ENCODE data around the gene CAMTA1.

The CAMTA1 gene

DNA sequence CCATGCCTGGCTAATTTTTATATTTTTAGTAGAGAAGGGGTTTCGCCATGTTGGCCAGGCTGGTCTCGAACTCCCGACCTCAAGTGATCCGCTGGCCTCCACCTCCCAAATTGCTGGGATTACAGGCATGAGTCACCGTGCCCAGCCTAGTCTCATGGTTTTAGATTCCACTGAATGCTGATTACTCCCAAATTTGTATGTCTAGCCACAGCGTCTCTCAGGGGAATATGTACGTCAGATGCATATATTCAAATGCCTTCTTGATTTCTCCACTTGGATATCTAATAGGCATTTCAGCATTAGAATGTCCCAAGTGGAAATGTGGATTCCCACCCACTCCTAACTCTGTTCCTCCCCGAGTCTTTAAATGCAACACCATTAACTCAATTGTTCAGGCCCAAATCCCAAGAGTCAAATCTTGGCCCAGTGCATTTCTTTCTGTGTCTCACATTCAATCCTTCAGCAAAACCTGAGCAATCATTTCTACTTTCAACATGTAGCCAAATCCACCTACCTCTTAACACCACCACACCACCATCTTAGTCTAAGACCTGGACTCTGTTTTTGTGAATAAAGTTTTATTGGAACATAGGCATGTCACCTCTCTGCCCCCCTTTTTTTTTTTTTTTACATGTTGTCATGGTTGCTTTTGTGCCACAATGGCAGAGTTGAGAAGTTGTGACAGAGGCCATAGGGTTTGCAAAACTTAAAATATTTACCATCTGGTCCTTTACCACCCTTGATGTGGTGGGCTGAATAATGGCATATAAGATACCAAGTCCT is 9.8 kb upstream of the CAMTA1 start:
- Histone ChIP-seq H3K36me3 (replicated peaks; ENCODE audit: insufficient read depth, low read length) (no peaks in the 10 kb centered on the region), H3K27me3 (replicated peaks; ENCODE audit: insufficient read depth, low read length) (peaks cover 43% of the 10 kb centered on the region), H3K9me2 (replicated peaks; ENCODE audit: insufficient read depth, low read length) (no peaks in the 10 kb centered on the region), H3K79me2 (ENCODE audit: low read length) (no peaks in the 10 kb centered on the region), H3K4me1 (ENCODE audit: low read length) (peaks cover 3% of the 10 kb centered on the region; the same call in 1 of the 2 replicates), H3K9ac (ENCODE audit: low read length) (no peak overlapping the region), H3K4me3 (ENCODE audit: low read length) (no peak overlapping the region), H3F3A (ENCODE audit: insufficient read depth, low read length) (no peaks in the 10 kb centered on the region), H3K9me3 (replicated peaks; ENCODE audit: insufficient read depth, low read length) (no peaks in the 10 kb centered on the region), H3K27ac (ENCODE audit: low read length) (no peak overlapping the region), H4K20me1 (ENCODE audit: insufficient read depth, low read length) (no peaks in the 10 kb centered on the region), H3K4me2 (ENCODE audit: low read depth, low read length) (no peak overlapping the region), H2AFZ (ENCODE audit: low read length) (no peak overlapping the region)
- no peak for DNase-seq
- TF ChIP-seq EZH2 (optimal IDR thresholded peaks at IDR 0.05; ENCODE audit: low read depth, low read length) (no peak), CTCF (IDR thresholded peaks at IDR 0.05; ENCODE audit: low read length) (no peak), EZH2phosphoT487 (IDR thresholded peaks at IDR 0.05; ENCODE audit: low read length) (no peak)

- Histone ChIP-seq H3K27ac (ENCODE audit: low read length) (no peak overlapping the region), H3K4me3 (ENCODE audit: low read length) (no peak overlapping the region), H3K79me2 (ENCODE audit: low read length) (no peaks in the 10 kb centered on the region), H4K20me1 (ENCODE audit: insufficient read depth, low read length) (no peaks in the 10 kb centered on the region), H3K9ac (ENCODE audit: low read length) (no peak overlapping the region), H2AFZ (ENCODE audit: low read length) (no peak overlapping the region), H3K9me2 (replicated peaks; ENCODE audit: insufficient read depth, low read length) (no peaks in the 10 kb centered on the region), H3K4me2 (ENCODE audit: low read depth, low read length) (no peak overlapping the region), H3K4me1 (ENCODE audit: low read length) (peaks cover 3% of the 10 kb centered on the region; the same call in 1 of the 2 replicates), H3F3A (ENCODE audit: insufficient read depth, low read length) (no peaks in the 10 kb centered on the region), H3K27me3 (replicated peaks; ENCODE audit: insufficient read depth, low read length) (peaks cover 34% of the 10 kb centered on the region), H3K36me3 (replicated peaks; ENCODE audit: insufficient read depth, low read length) (no peaks in the 10 kb centered on the region), H3K9me3 (replicated peaks; ENCODE audit: insufficient read depth, low read length) (no peaks in the 10 kb centered on the region)
- no peak for DNase-seq
- TF ChIP-seq CTCF (IDR thresholded peaks at IDR 0.05; ENCODE audit: low read length): no peak
- TF ChIP-seq EZH2phosphoT487 (IDR thresholded peaks at IDR 0.05; ENCODE audit: low read length): no peak
- no peak for TF ChIP-seq EZH2 (optimal IDR thresholded peaks at IDR 0.05; ENCODE audit: low read depth, low read length)
Measured at GRCh38 chr1:6776389-6776788, 8.9 kb upstream of the CAMTA1 start.

- H3K9ac ChIP-seq (ENCODE audit: low read length): no peak overlapping the region
- no peaks in the 10 kb centered on the region for H3K9me3 ChIP-seq (replicated peaks; ENCODE audit: insufficient read depth, low read length)
- no peak for DNase-seq
- no peaks in the 10 kb centered on the region for H3K79me2 ChIP-seq (ENCODE audit: low read length)
- H3K9me2 ChIP-seq (replicated peaks; ENCODE audit: insufficient read depth, low read length): no peaks in the 10 kb centered on the region
- peaks cover 29% of the 10 kb centered on the region for H3K27me3 ChIP-seq (replicated peaks; ENCODE audit: insufficient read depth, low read length)
- no peak overlapping the region for H3K27ac ChIP-seq (ENCODE audit: low read length)
- H3K4me2 ChIP-seq (ENCODE audit: low read depth, low read length): no peak overlapping the region
- TF ChIP-seq CTCF (IDR thresholded peaks at IDR 0.05; ENCODE audit: low read length) (no peak), EZH2 (optimal IDR thresholded peaks at IDR 0.05; ENCODE audit: low read depth, low read length) (no peak)
- no peaks in the 10 kb centered on the region for H3K36me3 ChIP-seq (replicated peaks; ENCODE audit: insufficient read depth, low read length)
- H3K4me1 ChIP-seq (ENCODE audit: low read length): peaks cover 3% of the 10 kb centered on the region; the same call in 1 of the 2 replicates
- H2AFZ ChIP-seq (ENCODE audit: low read length): no peak overlapping the region
- H3K4me3 ChIP-seq (ENCODE audit: low read length): no peak overlapping the region
- no peaks in the 10 kb centered on the region for H3F3A ChIP-seq (ENCODE audit: insufficient read depth, low read length)
- no peaks in the 10 kb centered on the region for H4K20me1 ChIP-seq (ENCODE audit: insufficient read depth, low read length)
Measured at GRCh38 chr1:6776895-6777294, 8.4 kb upstream of the CAMTA1 start.
